ENCODE results near the gene CTNNA2. TPM values are rescaled to one million over a fixed set of nuclear protein-coding genes. Genes with fewer than 3 reads are reported as not detected.

CTNNA2 gene
- total RNA-seq, 5 donors from 2014 or later (not counting 1 experiment from before 2014, with no cell fraction given): not detected

- Mint-ChIP-seq H3K27ac (no peak overlapping the region), H3K27me3 (peaks cover 3 to 7% of the 10 kb centered on the region in 2 donors), H3K36me3 (no peaks in the 10 kb centered on the region), H3K9me3 (peaks cover 0 to 4% (median 0%) of the 10 kb centered on the region in 3 donors), H3K4me3 (no peak overlapping the region), H3K4me1 (no peaks in the 10 kb centered on the region)
- no peak overlapping the region for H3K4me3 ChIP-seq (ENCODE audit: control insufficient read depth in 1 of 2, extremely low read depth in 1 of 2, low read length in 1 of 2)
- CTCF ChIA-PET: interaction anchor here in 1 of 2 donors (0.6 to 0.7 kb wide), 2 partner anchors 14 to 355 kb away, joined by 3 read pairs; no protein-coding TSS in a partner anchor
- no peaks in the 10 kb centered on the region for H3K36me3 ChIP-seq (ENCODE audit: control insufficient read depth in 2 of 2, extremely low read depth in 1 of 2, insufficient read depth in 1 of 2, low read length in 1 of 2)
- DNase-seq (no peak), ATAC-seq (replicated peaks in 1 of 4) (no peak)
- no peak overlapping the region for H3K27ac ChIP-seq (ENCODE audit: low read length)
- H3K27me3 ChIP-seq (replicated peaks in 1 of 2; ENCODE audit: control insufficient read depth in 2 of 2, extremely low read depth in 1 of 2, insufficient read depth in 2 of 2, low read length in 1 of 2): no peaks in the 10 kb centered on the region
- no peaks in the 10 kb centered on the region for H3K4me1 ChIP-seq (ENCODE audit: control insufficient read depth in 1 of 2, extremely low read depth in 1 of 2, insufficient read depth in 2 of 2, low read length in 2 of 2)
- no CpG with 5 or more reads among the region's 5 CpGs for WGBS (ENCODE audit: insufficient coverage)
- H3K9me3 ChIP-seq: no peaks in the 10 kb centered on the region
- POLR2A ChIA-PET: no interaction called here
These were observed 561.6 kb downstream of the CTNNA2 start for GRCh38 chr2:80074321-80075070.

GRCh38 chr2:80075719-80076118 is 562.9 kb downstream of the CTNNA2 start:
- Histone ChIP-seq H3K36me3 (ENCODE audit: control insufficient read depth in 2 of 2, extremely low read depth in 1 of 2, insufficient read depth in 1 of 2, low read length in 1 of 2) (no peaks in the 10 kb centered on the region), H3K4me3 (ENCODE audit: control insufficient read depth in 1 of 2, extremely low read depth in 1 of 2, low read length in 1 of 2) (no peak overlapping the region), H3K27me3 (replicated peaks in 1 of 2; ENCODE audit: control insufficient read depth in 2 of 2, extremely low read depth in 1 of 2, insufficient read depth in 2 of 2, low read length in 1 of 2) (no peaks in the 10 kb centered on the region), H3K4me1 (ENCODE audit: control insufficient read depth in 1 of 2, extremely low read depth in 1 of 2, insufficient read depth in 2 of 2, low read length in 2 of 2) (no peaks in the 10 kb centered on the region), H3K27ac (ENCODE audit: low read length) (no peak overlapping the region), H3K9me3 (no peaks in the 10 kb centered on the region)
- ATAC-seq (replicated peaks in 1 of 4) (no peak), DNase-seq (no peak)
- no peaks in the 10 kb centered on the region for H3K4me1 Mint-ChIP-seq
- peaks cover 5 to 7% of the 10 kb centered on the region in 2 donors for H3K27me3 Mint-ChIP-seq
- CTCF ChIA-PET: no interaction called here
- no CpG with 5 or more reads among the region's 1 CpG for whole genome bisulfite sequencing (ENCODE audit: insufficient coverage)
- H3K4me3 Mint-ChIP-seq: no peak overlapping the region
- no peak overlapping the region for H3K27ac Mint-ChIP-seq
- POLR2A ChIA-PET: no interaction called here
- H3K9me3 Mint-ChIP-seq: peaks cover 0 to 4% (median 0%) of the 10 kb centered on the region in 3 donors
- H3K36me3 Mint-ChIP-seq: no peaks in the 10 kb centered on the region

- Mint-ChIP-seq H3K4me3 (no peak overlapping the region), H3K27ac (no peak overlapping the region), H3K36me3 (no peaks in the 10 kb centered on the region), H3K4me1 (no peaks in the 10 kb centered on the region), H3K9me3 (peaks cover 0 to 4% (median 0%) of the 10 kb centered on the region in 3 donors), H3K27me3 (peaks cover 5 to 7% of the 10 kb centered on the region in 2 donors)
- CTCF ChIA-PET: no interaction called here
- no peaks in the 10 kb centered on the region for H3K27me3 ChIP-seq (replicated peaks in 1 of 2; ENCODE audit: control insufficient read depth in 2 of 2, extremely low read depth in 1 of 2, insufficient read depth in 2 of 2, low read length in 1 of 2)
- H3K36me3 ChIP-seq (ENCODE audit: control insufficient read depth in 2 of 2, extremely low read depth in 1 of 2, insufficient read depth in 1 of 2, low read length in 1 of 2): no peaks in the 10 kb centered on the region
- H3K9me3 ChIP-seq: no peaks in the 10 kb centered on the region
- POLR2A ChIA-PET: no interaction called here
- ATAC-seq (replicated peaks in 1 of 4) (no peak), DNase-seq (no peak)
- H3K4me1 ChIP-seq (ENCODE audit: control insufficient read depth in 1 of 2, extremely low read depth in 1 of 2, insufficient read depth in 2 of 2, low read length in 2 of 2): no peaks in the 10 kb centered on the region
- H3K4me3 ChIP-seq (ENCODE audit: control insufficient read depth in 1 of 2, extremely low read depth in 1 of 2, low read length in 1 of 2): no peak overlapping the region
- no peak overlapping the region for H3K27ac ChIP-seq (ENCODE audit: low read length)
- 86% methylated on average over 6 of the region's 6 CpGs for WGBS (ENCODE audit: insufficient coverage)
These were observed 565.6 kb downstream of the CTNNA2 start for GRCh38 chr2:80078290-80079036.

GRCh38 chr2:80080957-80081356 is 568.1 kb downstream of the CTNNA2 start:
- H3K27ac ChIP-seq (ENCODE audit: low read length): no peak overlapping the region
- DNase-seq (no peak), ATAC-seq (replicated peaks in 1 of 4) (no peak)
- no peak overlapping the region for H3K4me3 ChIP-seq (ENCODE audit: control insufficient read depth in 1 of 2, extremely low read depth in 1 of 2, low read length in 1 of 2)
- Mint-ChIP-seq H3K36me3 (no peaks in the 10 kb centered on the region), H3K27ac (no peak overlapping the region), H3K9me3 (peaks cover 0 to 8% (median 0%) of the 10 kb centered on the region in 3 donors), H3K27me3 (peaks cover 5 to 7% of the 10 kb centered on the region in 2 donors), H3K4me1 (no peaks in the 10 kb centered on the region), H3K4me3 (no peak overlapping the region)
- no peaks in the 10 kb centered on the region for H3K36me3 ChIP-seq (ENCODE audit: control insufficient read depth in 2 of 2, extremely low read depth in 1 of 2, insufficient read depth in 1 of 2, low read length in 1 of 2)
- no CpG with 5 or more reads among the region's 9 CpGs for WGBS (ENCODE audit: insufficient coverage)
- no peaks in the 10 kb centered on the region for H3K27me3 ChIP-seq (replicated peaks in 1 of 2; ENCODE audit: control insufficient read depth in 2 of 2, extremely low read depth in 1 of 2, insufficient read depth in 2 of 2, low read length in 1 of 2)
- no peaks in the 10 kb centered on the region for H3K4me1 ChIP-seq (ENCODE audit: control insufficient read depth in 1 of 2, extremely low read depth in 1 of 2, insufficient read depth in 2 of 2, low read length in 2 of 2)
- ChIA-PET CTCF (no interaction called here), POLR2A (interaction anchor here in 1 of 2 donors (0.7 kb wide), 1 partner anchor 48 kb away, joined by 9 read pairs; no protein-coding TSS in a partner anchor)
- H3K9me3 ChIP-seq: no peaks in the 10 kb centered on the region

GRCh38 chr2:80086831-80087230 is 574.0 kb downstream of the CTNNA2 start:
- H3K9me3 Mint-ChIP-seq: peaks cover 0 to 9% (median 0%) of the 10 kb centered on the region in 3 donors
- 80% methylated on average over 1 of the region's 2 CpGs for WGBS (ENCODE audit: insufficient coverage)
- Histone ChIP-seq H3K4me1 (ENCODE audit: control insufficient read depth in 1 of 2, extremely low read depth in 1 of 2, insufficient read depth in 2 of 2, low read length in 2 of 2) (no peaks in the 10 kb centered on the region), H3K4me3 (ENCODE audit: control insufficient read depth in 1 of 2, extremely low read depth in 1 of 2, low read length in 1 of 2) (no peak overlapping the region), H3K27me3 (replicated peaks in 1 of 2; ENCODE audit: control insufficient read depth in 2 of 2, extremely low read depth in 1 of 2, insufficient read depth in 2 of 2, low read length in 1 of 2) (no peaks in the 10 kb centered on the region), H3K9me3 (no peaks in the 10 kb centered on the region), H3K27ac (ENCODE audit: low read length) (no peak overlapping the region), H3K36me3 (ENCODE audit: control insufficient read depth in 2 of 2, extremely low read depth in 1 of 2, insufficient read depth in 1 of 2, low read length in 1 of 2) (no peaks in the 10 kb centered on the region)
- ATAC-seq (replicated peaks in 1 of 4) (no peak), DNase-seq (no peak)
- H3K27ac Mint-ChIP-seq: no peak overlapping the region
- H3K4me1 Mint-ChIP-seq: no peaks in the 10 kb centered on the region
- H3K27me3 Mint-ChIP-seq: no peaks in the 10 kb centered on the region
- no peak overlapping the region for H3K4me3 Mint-ChIP-seq
- POLR2A ChIA-PET: no interaction called here
- CTCF ChIA-PET: no interaction called here
- no peaks in the 10 kb centered on the region for H3K36me3 Mint-ChIP-seq

- ATAC-seq (replicated peaks in 1 of 4): no peak
- Histone ChIP-seq H3K4me3 (ENCODE audit: control insufficient read depth in 1 of 2, extremely low read depth in 1 of 2, low read length in 1 of 2) (no peak overlapping the region), H3K36me3 (ENCODE audit: control insufficient read depth in 2 of 2, extremely low read depth in 1 of 2, insufficient read depth in 1 of 2, low read length in 1 of 2) (no peaks in the 10 kb centered on the region), H3K27me3 (replicated peaks in 1 of 2; ENCODE audit: control insufficient read depth in 2 of 2, extremely low read depth in 1 of 2, insufficient read depth in 2 of 2, low read length in 1 of 2) (no peaks in the 10 kb centered on the region), H3K27ac (ENCODE audit: low read length) (no peak overlapping the region), H3K9me3 (no peaks in the 10 kb centered on the region), H3K4me1 (ENCODE audit: control insufficient read depth in 1 of 2, extremely low read depth in 1 of 2, insufficient read depth in 2 of 2, low read length in 2 of 2) (no peaks in the 10 kb centered on the region)
- Mint-ChIP-seq H3K27me3 (no peaks in the 10 kb centered on the region), H3K36me3 (no peaks in the 10 kb centered on the region), H3K9me3 (peaks cover 0 to 6% (median 0%) of the 10 kb centered on the region in 3 donors), H3K27ac (no peak overlapping the region), H3K4me1 (no peaks in the 10 kb centered on the region), H3K4me3 (no peak overlapping the region)
- 57% methylated on average over 3 of the region's 4 CpGs for whole genome bisulfite sequencing (ENCODE audit: insufficient coverage)
- ChIA-PET POLR2A (no interaction called here), CTCF (no interaction called here)
- no peak for DNase-seq
These were observed 578.4 kb downstream of the CTNNA2 start for GRCh38 chr2:80091237-80091636.
